Stimulated activated naive B cell treated with anti-CD40 and anti-IgM and Interleukin-4, amounts not matched to agents 10 μg/mL and 1 μg/mL and 100 μg/mL, for 72 hours (primary cell): Measurements from ENCODE around the gene PIP4K2A.

Source experiments
- ATAC-seq, 2 donors: fragments of 150-1000 bp; cut with Tn5 transposase; replicated peaks; 2 replicates each; pipeline ENCODE4 v1.10.0; 2021; ENCODE audit warnings: moderate library complexity in 1 of 2
- DNase-seq: peaks from one replicate; pipeline ENCODE4 v3.0.0; 2021
- H3K27ac Mint-ChIP-seq: one replicate; pipeline ENCODE4 v1.8.0; 2022; ENCODE audit warnings: mild to moderate bottlenecking, mixed read lengths
- H3K27me3 Mint-ChIP-seq, 2 donors: one replicate each; pipeline ENCODE4 v1.8.0; 2022; ENCODE audit warnings: mixed read lengths in 2 of 2
- H3K36me3 Mint-ChIP-seq, 2 donors: one replicate each; pipeline ENCODE4 v1.8.0; 2022; ENCODE audit warnings: mixed read lengths in 2 of 2, mild to moderate bottlenecking in 1 of 2
- H3K4me1 Mint-ChIP-seq, 2 donors: one replicate each; pipeline ENCODE4 v1.8.0; 2022; ENCODE audit warnings: mixed read lengths in 2 of 2, mild to moderate bottlenecking in 1 of 2
- H3K4me3 Mint-ChIP-seq, 2 donors: one replicate each; pipeline ENCODE4 v1.8.0; 2022; ENCODE audit warnings: mild to moderate bottlenecking in 2 of 2, mixed read lengths in 2 of 2, moderate library complexity in 1 of 2
- H3K9me3 Mint-ChIP-seq, 2 donors: one replicate each; pipeline ENCODE4 v1.8.0; 2022; ENCODE audit warnings: mixed read lengths in 2 of 2, mild to moderate bottlenecking in 1 of 2

Gene PIP4K2A

DNA sequence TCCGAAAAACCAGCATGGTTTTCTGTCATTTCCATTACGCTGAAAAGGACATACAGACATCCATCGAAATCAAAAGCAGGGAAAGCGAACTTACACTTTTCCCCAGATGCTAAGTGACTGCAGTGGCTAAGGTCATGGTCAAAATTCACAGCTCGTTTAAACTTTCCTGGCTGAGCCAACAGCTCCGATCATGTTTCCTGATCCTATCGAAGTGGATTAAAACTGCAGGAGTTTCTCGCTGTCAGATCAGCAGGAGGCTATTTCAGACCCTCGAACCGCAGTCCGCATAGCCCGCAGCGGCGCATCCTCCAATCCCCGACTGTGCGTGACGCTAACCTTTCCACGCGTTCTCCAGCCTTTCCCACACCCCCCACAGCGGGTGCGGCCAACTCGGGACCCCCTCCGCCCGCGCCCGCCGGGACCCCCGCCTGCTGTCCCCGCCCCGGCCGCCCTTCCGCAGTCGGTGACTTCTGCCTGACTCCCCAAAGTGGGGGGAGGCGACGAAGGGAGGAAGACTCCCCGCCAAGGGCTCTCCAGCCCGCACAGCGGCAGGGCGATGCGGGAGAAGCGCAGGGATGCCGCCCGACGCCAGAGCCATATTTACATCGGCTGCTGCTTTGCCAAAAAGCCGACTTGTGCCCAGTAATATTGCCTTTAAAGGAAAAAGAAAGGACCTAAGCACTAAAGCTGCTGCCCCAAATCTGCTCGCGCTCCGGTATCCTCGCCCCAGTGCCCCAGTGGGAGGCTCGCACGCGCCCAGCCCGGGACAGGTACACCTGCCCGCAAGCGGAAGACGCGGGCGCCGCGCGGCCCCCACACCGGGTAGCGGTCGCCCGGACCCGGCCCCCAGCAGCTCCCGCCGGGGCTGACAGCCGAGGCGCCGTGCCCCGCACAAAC lies 1.2 kb downstream of the PIP4K2A start:
- DNase-seq = no peak
- Mint-ChIP-seq H3K4me3 (peak overlapping the region; percentile 88 to 92), H3K27ac (peak overlapping the region; percentile 77), H3K9me3 (no peaks in the 10 kb centered on the region), H3K36me3 (peaks cover 6 to 12% of the 10 kb centered on the region in 2 donors), H3K4me1 (peaks cover 24 to 52% of the 10 kb centered on the region in 2 donors), H3K27me3 (peaks cover 4 to 5% of the 10 kb centered on the region in 2 donors)
- peak; percentile 41 for ATAC-seq

DNA sequence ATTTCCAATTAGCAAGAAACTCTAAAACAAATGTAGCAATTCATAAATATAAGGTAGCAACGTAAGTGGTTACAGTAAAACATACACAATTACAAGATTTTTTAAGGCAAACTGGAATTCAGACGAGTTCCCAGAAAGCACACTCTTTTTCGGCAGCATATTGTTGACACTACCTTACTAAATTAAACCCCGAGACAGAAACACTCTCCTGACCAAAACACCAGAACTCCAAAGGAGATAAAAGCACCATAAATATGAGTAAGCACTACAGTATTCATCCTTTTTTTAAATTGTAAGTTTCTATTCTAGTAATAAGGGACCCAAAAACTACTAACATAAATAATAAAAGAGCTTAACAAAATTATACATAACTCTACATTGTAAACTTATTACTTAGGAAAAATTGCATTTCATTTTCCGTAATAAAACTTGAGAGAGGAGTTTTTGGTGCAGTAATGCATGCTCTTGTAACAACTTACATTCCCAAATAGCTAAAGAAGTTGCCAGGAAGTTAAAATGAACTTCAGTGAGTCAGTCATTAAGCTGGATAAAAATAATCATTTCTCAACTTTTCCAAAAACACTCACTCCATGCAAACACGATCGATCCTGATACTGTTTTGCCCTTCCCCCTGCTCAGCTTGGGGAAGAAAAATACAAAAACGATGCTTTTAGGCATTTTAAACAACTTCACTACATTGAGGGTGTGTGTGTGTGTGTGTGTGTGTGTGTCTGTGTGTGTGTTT lies 2.0 kb downstream of the PIP4K2A start:
- Mint-ChIP-seq H3K27me3 (peaks cover 3 to 4% of the 10 kb centered on the region in 2 donors), H3K9me3 (no peaks in the 10 kb centered on the region), H3K4me3 (peak overlapping the region; percentile 88 to 92), H3K4me1 (peaks cover 28 to 60% of the 10 kb centered on the region in 2 donors), H3K36me3 (peaks cover 8 to 17% of the 10 kb centered on the region in 2 donors), H3K27ac (peak overlapping the region; percentile 77)
- no peak for DNase-seq
- no peak for ATAC-seq

DNA sequence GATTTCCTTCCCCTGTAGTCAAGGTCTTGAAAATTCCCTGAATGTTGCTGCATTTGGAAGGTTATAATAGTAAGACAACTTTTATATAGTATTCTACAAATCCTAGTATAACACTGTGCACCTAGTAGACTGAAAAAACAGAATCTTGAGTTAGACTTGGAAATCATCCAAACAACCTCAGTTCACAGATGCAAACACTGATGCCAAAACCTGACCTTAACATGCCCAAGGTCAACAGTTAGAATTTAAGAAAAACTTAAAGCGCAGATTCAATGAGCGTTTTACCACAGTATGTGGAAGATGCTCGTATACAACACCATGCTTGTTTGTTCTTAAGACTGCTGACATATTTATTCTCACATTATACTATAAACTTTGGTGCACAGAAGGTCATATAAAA lies 3.0 kb downstream of the PIP4K2A start:
- H3K27ac Mint-ChIP-seq = no peak overlapping the region

DNA sequence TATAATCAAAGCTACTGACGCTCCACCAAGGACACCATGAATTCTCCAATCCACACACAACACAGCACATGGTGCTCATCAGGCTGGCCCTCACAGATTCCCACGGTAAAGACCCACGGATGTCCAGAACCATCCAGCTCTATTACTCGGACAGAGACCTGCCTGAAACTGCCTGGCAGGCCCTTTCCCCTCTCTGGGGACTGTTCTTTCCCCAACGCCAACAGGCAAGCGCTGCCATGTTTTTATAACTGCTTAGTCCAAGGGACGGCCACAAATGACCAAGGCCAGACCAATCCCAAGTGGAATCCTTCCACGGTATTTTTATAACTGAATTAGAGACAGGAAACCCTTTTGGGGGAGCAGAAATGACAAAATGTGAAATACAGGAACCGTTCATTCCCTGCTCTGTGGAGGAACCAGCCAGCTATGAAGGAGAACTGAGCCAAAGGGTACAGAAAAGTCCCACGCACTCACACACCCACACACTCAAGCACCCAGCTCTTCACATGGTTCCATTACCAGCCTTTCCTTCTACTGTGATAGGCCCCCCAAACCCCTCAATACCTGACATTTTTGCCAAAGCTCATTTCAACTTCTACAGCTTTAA lies 4.1 kb downstream of the PIP4K2A start:
- Mint-ChIP-seq H3K4me1 (peaks cover 36 to 66% of the 10 kb centered on the region in 2 donors), H3K9me3 (peaks cover 4 to 6% of the 10 kb centered on the region in 2 donors), H3K36me3 (peaks cover 12 to 29% of the 10 kb centered on the region in 2 donors), H3K27ac (peak overlapping the region; percentile 87), H3K4me3 (peak overlapping the region; percentile 40 to 70), H3K27me3 (peaks cover 0 to 2% of the 10 kb centered on the region in 2 donors)
- peak; percentile 43 for DNase-seq
- peak; percentile 43 to 56 for ATAC-seq

More for the DNA sequence above, 3.0 kb downstream of the PIP4K2A start:
- peaks cover 31 to 63% of the 10 kb centered on the region in 2 donors for H3K4me1 Mint-ChIP-seq
- ATAC-seq = no peak
- H3K9me3 Mint-ChIP-seq = peaks cover under 1 to 2% of the 10 kb centered on the region in 2 donors
- H3K36me3 Mint-ChIP-seq = peaks cover 9 to 21% of the 10 kb centered on the region in 2 donors
- DNase-seq = no peak
- peaks cover 0 to 4% of the 10 kb centered on the region in 2 donors for H3K27me3 Mint-ChIP-seq
- H3K4me3 Mint-ChIP-seq = no peak overlapping the region

DNA sequence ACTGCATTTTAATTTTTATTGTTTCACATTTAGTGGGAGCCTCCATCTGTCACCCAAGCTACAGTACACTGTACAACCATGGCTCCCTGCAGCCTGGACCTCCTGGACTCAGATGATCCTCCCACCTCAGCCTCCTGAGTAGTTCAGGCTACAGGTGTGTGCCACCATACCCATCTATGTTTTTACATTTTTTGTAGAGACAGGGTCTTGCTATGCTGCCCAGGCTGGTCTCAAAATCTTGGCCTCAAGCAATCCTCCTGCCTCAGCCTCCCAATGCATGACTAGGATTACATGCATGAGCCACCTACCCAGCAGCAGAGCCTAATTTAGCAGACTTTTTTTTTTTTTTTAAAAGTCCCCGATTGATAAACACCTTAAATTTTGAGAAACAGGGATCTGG lies 5.6 kb downstream of the PIP4K2A start:
- H3K27me3 Mint-ChIP-seq = no peaks in the 10 kb centered on the region
- H3K27ac Mint-ChIP-seq = no peak overlapping the region
- ATAC-seq (no peak), DNase-seq (no peak)
- peaks cover 48 to 77% of the 10 kb centered on the region in 2 donors for H3K4me1 Mint-ChIP-seq
- H3K9me3 Mint-ChIP-seq = peaks cover 4 to 6% of the 10 kb centered on the region in 2 donors
- no peak overlapping the region for H3K4me3 Mint-ChIP-seq
- H3K36me3 Mint-ChIP-seq = peaks cover 12 to 40% of the 10 kb centered on the region in 2 donors

DNA sequence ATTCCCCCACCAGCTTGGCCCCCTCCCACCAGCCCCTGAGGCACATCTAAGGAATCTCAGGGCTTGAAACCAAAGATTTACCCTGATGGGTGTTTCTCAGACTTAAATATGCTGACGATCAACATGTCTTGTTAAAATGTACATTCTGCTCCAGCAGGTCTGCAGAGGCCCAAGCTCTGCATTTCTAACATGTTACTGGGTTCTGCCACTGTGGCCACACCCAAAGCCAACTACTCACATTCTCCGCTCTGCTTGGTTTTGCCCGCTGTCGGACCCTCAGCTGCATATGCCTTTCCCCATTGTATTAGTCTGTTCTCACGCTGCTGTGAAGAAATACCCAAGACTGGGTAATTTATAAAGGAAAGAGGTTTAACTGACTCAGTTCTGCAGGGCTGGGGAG lies 8.9 kb downstream of the PIP4K2A start:
- Mint-ChIP-seq H3K4me3 (peak overlapping the region; percentile 6 to 43), H3K36me3 (peaks cover 21 to 54% of the 10 kb centered on the region in 2 donors), H3K4me1 (peaks cover 58 to 81% of the 10 kb centered on the region in 2 donors), H3K27me3 (no peaks in the 10 kb centered on the region), H3K27ac (peak overlapping the region; percentile 22), H3K9me3 (peaks cover 6% of the 10 kb centered on the region in 2 donors)
- ATAC-seq = no peak
- DNase-seq = no peak

DNA sequence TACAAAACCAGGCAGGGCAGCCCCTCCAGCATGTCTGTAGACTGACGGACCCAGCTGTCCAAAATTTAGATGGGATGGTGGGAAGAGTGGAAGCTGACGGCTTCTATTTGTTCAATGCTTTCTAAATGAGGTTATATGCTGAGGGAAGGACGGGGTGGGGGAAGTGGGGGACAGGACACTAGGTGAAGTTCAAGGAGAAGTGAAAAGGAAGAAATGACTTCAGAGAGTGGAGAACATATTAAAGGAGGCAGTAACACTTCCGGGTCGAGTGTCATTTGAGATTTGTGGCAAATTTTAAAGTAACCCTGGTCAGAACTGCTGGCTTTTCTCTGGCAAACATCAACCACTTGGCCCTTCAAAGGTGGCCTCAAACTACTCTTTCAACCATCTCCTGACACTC lies 9.4 kb downstream of the PIP4K2A start:
- peak overlapping the region; percentile 33 to 43 for H3K4me3 Mint-ChIP-seq

DNA sequence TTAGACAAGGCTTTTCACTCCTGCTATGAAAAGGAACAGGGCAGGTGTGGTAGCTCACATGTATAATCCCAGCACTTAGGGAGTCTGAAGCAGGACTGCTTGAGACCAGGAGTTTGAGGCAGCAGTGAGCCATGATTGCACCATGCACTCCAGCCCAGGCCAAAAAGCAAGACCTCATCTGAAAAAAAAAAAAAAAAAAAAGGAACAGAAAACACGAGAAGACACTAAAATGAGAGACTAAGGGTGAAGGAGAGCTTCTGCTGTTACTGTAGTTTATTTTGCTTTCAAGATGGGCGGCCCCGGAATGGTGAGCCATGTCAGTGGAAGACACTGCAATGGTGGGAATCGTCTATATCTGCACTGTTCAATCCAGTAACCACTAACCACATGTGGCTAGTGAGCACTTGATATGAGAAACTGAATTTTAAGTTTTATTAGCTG lies 9.9 kb downstream of the PIP4K2A start:
- peaks cover 17 to 49% of the 10 kb centered on the region in 2 donors for H3K36me3 Mint-ChIP-seq

More for the DNA sequence above, 9.4 kb downstream of the PIP4K2A start:
- peaks cover 6% of the 10 kb centered on the region in 2 donors for H3K9me3 Mint-ChIP-seq
- DNase-seq (no peak), ATAC-seq (peak; percentile 88 to 91)
- peaks cover 17 to 49% of the 10 kb centered on the region in 2 donors for H3K36me3 Mint-ChIP-seq
- H3K4me1 Mint-ChIP-seq = peaks cover 58 to 81% of the 10 kb centered on the region in 2 donors
- H3K27ac Mint-ChIP-seq = peak overlapping the region; percentile 86
- no peaks in the 10 kb centered on the region for H3K27me3 Mint-ChIP-seq

DNA sequence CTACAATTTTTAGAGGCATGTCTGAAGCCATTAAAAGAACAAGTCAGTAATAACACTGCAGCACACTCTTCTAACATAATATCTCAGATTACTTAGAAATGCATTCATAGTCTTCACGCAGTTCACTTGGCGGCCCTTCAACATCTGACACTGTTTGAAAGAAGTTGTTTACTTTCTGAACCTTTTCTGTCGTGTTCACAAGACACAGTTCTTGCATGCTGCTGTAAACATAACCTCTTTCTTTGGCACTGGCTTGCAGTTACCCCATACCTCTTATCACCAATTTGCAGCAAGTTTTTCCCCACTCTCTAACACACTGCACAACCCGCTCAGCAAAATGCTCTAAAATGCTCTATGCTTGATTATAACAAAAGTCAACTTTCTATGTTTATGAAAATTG lies 12.0 kb downstream of the PIP4K2A start:
- H3K4me3 Mint-ChIP-seq = no peak overlapping the region
- H3K27me3 Mint-ChIP-seq = no peaks in the 10 kb centered on the region
- H3K4me1 Mint-ChIP-seq = peaks cover 56 to 71% of the 10 kb centered on the region in 2 donors
- no peak for ATAC-seq
- H3K36me3 Mint-ChIP-seq = peaks cover 13 to 38% of the 10 kb centered on the region in 2 donors
- no peak for DNase-seq
- peaks cover 6% of the 10 kb centered on the region in 2 donors for H3K9me3 Mint-ChIP-seq
- no peak overlapping the region for H3K27ac Mint-ChIP-seq

More for the DNA sequence above, 9.9 kb downstream of the PIP4K2A start:
- Mint-ChIP-seq H3K27ac (peak overlapping the region; percentile 86), H3K4me3 (peak overlapping the region; percentile 33 to 43), H3K27me3 (no peaks in the 10 kb centered on the region), H3K9me3 (peaks cover 6% of the 10 kb centered on the region in 2 donors), H3K4me1 (peaks cover 59 to 81% of the 10 kb centered on the region in 2 donors)
- DNase-seq = no peak
- ATAC-seq = peak; percentile 75 to 83

DNA sequence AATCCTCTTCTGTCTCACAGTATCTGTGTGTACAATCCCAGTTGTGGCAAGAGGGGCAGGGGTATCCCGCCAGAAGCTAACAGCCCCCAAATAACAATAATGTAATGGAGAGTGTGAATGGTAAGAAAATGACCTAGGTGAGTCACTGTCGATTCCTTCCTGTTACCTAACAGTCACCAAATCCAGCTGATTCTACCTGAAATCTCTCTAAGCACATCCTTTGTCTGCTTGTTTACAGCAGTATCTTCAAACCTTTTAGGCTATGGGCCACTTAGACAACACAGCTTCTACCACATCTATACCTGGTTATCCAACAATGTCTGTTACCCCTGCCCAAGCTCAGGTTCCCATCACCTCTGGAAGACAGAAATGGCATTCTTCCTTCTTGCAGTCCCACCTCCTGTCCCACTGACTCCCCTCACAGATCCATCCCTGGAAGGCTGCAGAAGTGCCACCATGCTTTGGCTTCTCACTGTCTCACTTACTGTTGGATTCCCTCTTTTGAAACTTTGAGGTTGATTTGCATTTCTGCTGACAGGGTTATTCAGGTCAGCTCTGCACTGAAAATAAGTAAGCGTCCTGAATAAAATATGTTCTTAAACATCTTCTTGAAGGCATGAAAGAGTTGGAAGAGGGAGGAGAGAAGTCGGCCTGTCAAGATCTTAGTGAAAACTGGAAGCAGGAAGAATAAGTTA lies 13.1 kb downstream of the PIP4K2A start:
- Mint-ChIP-seq H3K9me3 (peaks cover 2 to 4% of the 10 kb centered on the region in 2 donors), H3K4me3 (peak overlapping the region in 1 of 2 donors; percentile 11), H3K36me3 (peaks cover 11 to 34% of the 10 kb centered on the region in 2 donors), H3K4me1 (peaks cover 52 to 72% of the 10 kb centered on the region in 2 donors), H3K27ac (no peak overlapping the region), H3K27me3 (no peaks in the 10 kb centered on the region)
- no peak for DNase-seq
- no peak for ATAC-seq

DNA sequence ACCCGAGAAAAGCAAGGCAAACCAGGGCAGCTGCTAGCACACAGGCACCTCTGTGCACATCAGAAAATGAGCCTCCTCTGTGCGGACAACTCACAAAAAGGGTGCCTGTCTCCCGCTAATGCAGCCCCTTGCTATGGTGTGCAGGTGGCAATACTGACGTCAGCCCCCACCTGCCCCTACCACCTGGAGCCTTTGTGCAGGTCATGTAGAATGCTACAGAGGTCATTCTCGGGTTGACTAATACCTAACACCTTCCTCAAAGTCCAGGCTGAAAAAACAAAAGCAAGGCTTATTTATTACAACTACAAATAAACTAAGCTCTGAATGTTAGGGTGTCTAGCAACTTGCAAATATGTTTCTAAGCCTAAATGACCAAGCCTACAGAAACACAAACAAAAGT lies 13.9 kb downstream of the PIP4K2A start:
- peaks cover 0 to 2% of the 10 kb centered on the region in 2 donors for H3K9me3 Mint-ChIP-seq
- DNase-seq = no peak
- peaks cover 51 to 68% of the 10 kb centered on the region in 2 donors for H3K4me1 Mint-ChIP-seq
- H3K36me3 Mint-ChIP-seq = peaks cover 8 to 26% of the 10 kb centered on the region in 2 donors
- H3K27ac Mint-ChIP-seq = peak overlapping the region; percentile 85
- H3K27me3 Mint-ChIP-seq = no peaks in the 10 kb centered on the region
- no peak overlapping the region for H3K4me3 Mint-ChIP-seq
- ATAC-seq = peak in 1 of 2 donors; percentile 33

DNA sequence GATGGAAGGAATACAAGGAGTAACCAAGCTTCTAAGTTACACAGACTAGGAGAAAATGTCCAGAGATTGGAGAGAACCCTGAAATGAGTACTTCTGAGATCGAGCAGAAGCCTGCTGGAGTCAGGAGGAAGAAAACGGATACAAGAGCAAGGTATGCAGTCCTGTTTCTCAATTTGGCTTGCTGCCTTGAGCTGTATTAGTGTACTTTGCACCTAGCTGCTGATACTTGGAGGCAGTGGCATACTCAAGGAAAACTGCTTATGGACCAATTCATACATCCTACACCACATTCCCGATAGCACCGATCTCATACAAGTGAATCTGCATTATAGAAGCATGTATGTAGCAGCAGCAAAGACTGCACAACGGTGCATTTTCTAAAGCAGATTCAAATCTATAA lies 14.4 kb downstream of the PIP4K2A start:
- DNase-seq (no peak), ATAC-seq (no peak)
- no peaks in the 10 kb centered on the region for H3K27me3 Mint-ChIP-seq
- H3K36me3 Mint-ChIP-seq = peaks cover 8 to 26% of the 10 kb centered on the region in 2 donors
- no peak overlapping the region for H3K4me3 Mint-ChIP-seq
- peaks cover 0 to 2% of the 10 kb centered on the region in 2 donors for H3K9me3 Mint-ChIP-seq
- H3K4me1 Mint-ChIP-seq = peaks cover 49 to 64% of the 10 kb centered on the region in 2 donors
- peak overlapping the region; percentile 85 for H3K27ac Mint-ChIP-seq

DNA sequence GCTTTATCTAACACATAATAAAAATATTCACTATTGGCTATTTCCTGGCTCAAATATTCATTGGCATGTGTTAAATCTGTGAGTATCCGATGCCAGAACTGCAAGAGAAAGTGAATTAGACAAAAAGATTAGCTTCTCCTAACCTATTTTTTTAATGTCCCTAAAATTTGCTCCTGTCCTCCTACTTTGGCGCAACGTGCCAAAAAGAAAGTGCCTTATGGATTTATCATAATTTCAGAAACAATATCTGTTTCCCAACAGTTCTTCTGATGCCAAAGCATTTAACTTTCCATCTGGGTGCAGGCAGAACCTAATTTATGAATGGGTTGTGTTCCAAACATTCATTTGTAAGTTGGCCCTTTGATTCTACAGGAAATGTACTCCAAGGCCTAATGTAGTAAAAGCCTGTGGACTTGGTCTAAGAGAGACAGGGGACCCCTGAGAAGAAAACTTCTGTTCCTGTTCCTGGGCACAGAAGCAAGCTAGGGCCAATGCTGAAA lies 15.4 kb downstream of the PIP4K2A start:
- Mint-ChIP-seq H3K36me3 (peaks cover 8 to 18% of the 10 kb centered on the region in 2 donors), H3K9me3 (peaks cover 0 to 2% of the 10 kb centered on the region in 2 donors), H3K27ac (no peak overlapping the region), H3K4me3 (no peak overlapping the region), H3K27me3 (no peaks in the 10 kb centered on the region), H3K4me1 (peaks cover 40 to 55% of the 10 kb centered on the region in 2 donors)
- DNase-seq (no peak), ATAC-seq (no peak)
